Astrocyte (in vitro differentiated cells and primary cell): Measurements from ENCODE around the gene LILRB5. TPM values are rescaled to one million over a fixed set of nuclear protein-coding genes. Genes with fewer than 3 reads are reported as not detected.

Source experiments
- DNase-seq: peaks from one replicate; pipeline ENCODE4 v3.0.0-alpha.2; 2010; ENCODE audit warnings: low read depth
- FAIRE-seq: peaks from 2 replicates; lab custom pipeline; 2011; peaks lifted over from hg19 to GRCh38; lab: Jason Lieb, UNC
- H2AFZ ChIP-seq: 2 replicates; pipeline ENCODE4 v1.6.0; 2012; ENCODE audit warnings: low read depth, low read length, inconsistent platforms
- H3K27ac ChIP-seq: 2 replicates; pipeline ENCODE4 v1.5.1; 2011; ENCODE audit warnings: low read depth, low read length, inconsistent platforms
- H3K27me3 ChIP-seq: 2 replicates; pipeline ENCODE4 v1.6.0; 2011; ENCODE audit warnings: low read length, inconsistent platforms; ENCODE audit not compliant: insufficient read depth
- H3K36me3 ChIP-seq: 2 replicates; pipeline ENCODE4 v1.5.1; 2011; ENCODE audit warnings: low read length, inconsistent platforms; ENCODE audit not compliant: insufficient read depth
- H3K4me1 ChIP-seq: 2 replicates; pipeline ENCODE4 v1.5.1; 2011; ENCODE audit warnings: low read length, inconsistent platforms; ENCODE audit not compliant: insufficient read depth
- H3K4me2 ChIP-seq: 2 replicates; pipeline ENCODE4 v1.6.0; 2012; ENCODE audit warnings: low read length, inconsistent platforms
- H3K4me3 ChIP-seq: 2 replicates; pipeline ENCODE4 v1.5.1; 2011; ENCODE audit warnings: low read depth, mild to moderate bottlenecking, low read length, inconsistent platforms; ENCODE audit not compliant: insufficient read depth
- H3K79me2 ChIP-seq: 2 replicates; pipeline ENCODE4 v1.6.0; 2012; ENCODE audit warnings: mild to moderate bottlenecking, low read length, inconsistent platforms; ENCODE audit not compliant: insufficient read depth
- H3K9ac ChIP-seq: 2 replicates; pipeline ENCODE4 v1.6.0; 2012; ENCODE audit warnings: mild to moderate bottlenecking, low read length, inconsistent platforms
- H3K9me3 ChIP-seq: 2 replicates; pipeline ENCODE4 v1.5.1; 2012; ENCODE audit warnings: low read depth, mild to moderate bottlenecking, low read length, inconsistent platforms; ENCODE audit not compliant: insufficient read depth
- H4K20me1 ChIP-seq: 2 replicates; pipeline ENCODE4 v1.6.0; 2012; ENCODE audit warnings: low read length, inconsistent platforms; ENCODE audit not compliant: insufficient read depth
- H3K27ac Mint-ChIP-seq: one replicate; pipeline ENCODE4 v1.8.0; 2021; ENCODE audit warnings: mild to moderate bottlenecking, mixed read lengths; ENCODE audit not compliant: unreplicated experiment
- H3K27me3 Mint-ChIP-seq: one replicate; pipeline ENCODE4 v1.8.0; 2021; ENCODE audit warnings: low read depth, mixed read lengths; ENCODE audit not compliant: unreplicated experiment
- H3K36me3 Mint-ChIP-seq: one replicate; pipeline ENCODE4 v1.8.0; 2021; ENCODE audit warnings: low read depth, mixed read lengths; ENCODE audit not compliant: unreplicated experiment
- H3K4me1 Mint-ChIP-seq: one replicate; pipeline ENCODE4 v1.8.0; 2021; ENCODE audit warnings: low read depth, mixed read lengths; ENCODE audit not compliant: unreplicated experiment
- H3K4me3 Mint-ChIP-seq: one replicate; pipeline ENCODE4 v1.8.0; 2021; ENCODE audit warnings: mild to moderate bottlenecking, moderate library complexity, mixed read lengths; ENCODE audit not compliant: unreplicated experiment
- H3K9me3 Mint-ChIP-seq: one replicate; pipeline ENCODE4 v1.8.0; 2021; ENCODE audit warnings: mild to moderate bottlenecking, mixed read lengths; ENCODE audit not compliant: unreplicated experiment
- EZH2 ChIP-seq: IDR thresholded peaks from 2 replicates; pipeline ENCODE4 v1.6.1; 2012; ENCODE audit warnings: mild to moderate bottlenecking, low read length, inconsistent platforms; ENCODE audit not compliant: insufficient read depth
- total RNA-seq: library from RNA; stranded (reverse); gene quantifications from 2 replicates; pipeline ENCODE4 v1.2.1, GENCODE V29; 2021
- TF ChIP-seq, protein P1 (sequence below): IDR thresholded peaks from 2 replicates; pipeline ENCODE4 v1.5.1; 2011; ENCODE audit warnings: low read depth, mild to moderate bottlenecking, inconsistent platforms, low read length, moderate library complexity; ENCODE audit not compliant: insufficient read depth

The LILRB5 gene
- total RNA-seq, 1 donor from 2014 or later = not detected

DNA sequence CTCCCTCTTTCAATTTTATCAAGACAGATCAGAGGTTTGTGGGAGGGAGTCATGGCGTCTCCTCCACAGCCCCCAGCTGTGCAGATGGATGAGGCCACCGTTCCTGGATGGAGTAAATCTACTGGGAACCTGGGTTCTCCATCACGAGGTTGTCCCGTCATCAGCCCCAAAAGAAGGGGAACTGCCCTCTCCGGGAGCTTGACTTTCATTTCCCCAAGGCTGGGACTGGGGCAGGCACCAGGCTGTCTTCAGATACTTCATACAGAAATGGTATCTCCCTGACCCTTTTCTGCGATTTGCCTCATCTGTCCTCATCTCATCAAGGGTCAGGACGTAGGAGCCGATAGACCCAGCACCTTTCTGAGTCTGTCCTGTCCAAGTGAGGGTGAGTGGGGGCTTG is 14.0 kb upstream of the LILRB5 start:
- Mint-ChIP-seq H3K4me1 (no peaks in the 10 kb centered on the region), H3K27ac (no peak overlapping the region), H3K27me3 (peaks cover 41% of the 10 kb centered on the region), H3K4me3 (no peak overlapping the region), H3K9me3 (peaks cover 3% of the 10 kb centered on the region), H3K36me3 (no peaks in the 10 kb centered on the region)
- no peak overlapping the region for H3K27ac ChIP-seq
- no peak overlapping the region for H2AFZ ChIP-seq
- H3K4me2 ChIP-seq = no peak overlapping the region
- no peaks in the 10 kb centered on the region for H3K27me3 ChIP-seq
- no peak overlapping the region for H3K9ac ChIP-seq
- H3K9me3 ChIP-seq = no peaks in the 10 kb centered on the region
- H3K4me1 ChIP-seq = no peaks in the 10 kb centered on the region
- no peaks in the 10 kb centered on the region for H3K79me2 ChIP-seq
- TF ChIP-seq, protein P1, sequence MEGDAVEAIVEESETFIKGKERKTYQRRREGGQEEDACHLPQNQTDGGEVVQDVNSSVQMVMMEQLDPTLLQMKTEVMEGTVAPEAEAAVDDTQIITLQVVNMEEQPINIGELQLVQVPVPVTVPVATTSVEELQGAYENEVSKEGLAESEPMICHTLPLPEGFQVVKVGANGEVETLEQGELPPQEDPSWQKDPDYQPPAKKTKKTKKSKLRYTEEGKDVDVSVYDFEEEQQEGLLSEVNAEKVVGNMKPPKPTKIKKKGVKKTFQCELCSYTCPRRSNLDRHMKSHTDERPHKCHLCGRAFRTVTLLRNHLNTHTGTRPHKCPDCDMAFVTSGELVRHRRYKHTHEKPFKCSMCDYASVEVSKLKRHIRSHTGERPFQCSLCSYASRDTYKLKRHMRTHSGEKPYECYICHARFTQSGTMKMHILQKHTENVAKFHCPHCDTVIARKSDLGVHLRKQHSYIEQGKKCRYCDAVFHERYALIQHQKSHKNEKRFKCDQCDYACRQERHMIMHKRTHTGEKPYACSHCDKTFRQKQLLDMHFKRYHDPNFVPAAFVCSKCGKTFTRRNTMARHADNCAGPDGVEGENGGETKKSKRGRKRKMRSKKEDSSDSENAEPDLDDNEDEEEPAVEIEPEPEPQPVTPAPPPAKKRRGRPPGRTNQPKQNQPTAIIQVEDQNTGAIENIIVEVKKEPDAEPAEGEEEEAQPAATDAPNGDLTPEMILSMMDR = no peak
- no peak for TF ChIP-seq EZH2
- DNase-seq (no peak), FAIRE-seq (no peak)
- H3K36me3 ChIP-seq = no peaks in the 10 kb centered on the region
- no peaks in the 10 kb centered on the region for H4K20me1 ChIP-seq
- H3K4me3 ChIP-seq = no peak overlapping the region

- no peaks in the 10 kb centered on the region for H4K20me1 ChIP-seq
- H3K9me3 Mint-ChIP-seq = peaks cover 3% of the 10 kb centered on the region
Observed at GRCh38 chr19:54268936-54269335, 11.9 kb upstream of the LILRB5 start.

GRCh38 chr19:54266133-54266532 is 9.1 kb upstream of the LILRB5 start:
- H3K9me3 ChIP-seq = no peaks in the 10 kb centered on the region
- peak; percentile 30 for DNase-seq
- FAIRE-seq = peak; percentile 45

More at GRCh38 chr19:54268936-54269335, 11.9 kb upstream of the LILRB5 start:
- H3K27me3 Mint-ChIP-seq = peaks cover 38% of the 10 kb centered on the region
- H3K4me3 Mint-ChIP-seq = no peak overlapping the region
- FAIRE-seq = no peak
- Histone ChIP-seq H2AFZ (no peak overlapping the region), H3K9ac (no peak overlapping the region), H3K4me3 (no peak overlapping the region), H3K36me3 (no peaks in the 10 kb centered on the region), H3K27me3 (no peaks in the 10 kb centered on the region), H3K4me2 (no peak overlapping the region), H3K27ac (no peak overlapping the region), H3K4me1 (no peaks in the 10 kb centered on the region), H3K9me3 (no peaks in the 10 kb centered on the region), H3K79me2 (no peaks in the 10 kb centered on the region)
- H3K36me3 Mint-ChIP-seq = no peaks in the 10 kb centered on the region
- no peak overlapping the region for H3K27ac Mint-ChIP-seq
- no peak for DNase-seq
- H3K4me1 Mint-ChIP-seq = no peaks in the 10 kb centered on the region
- no peak for TF ChIP-seq EZH2
- TF ChIP-seq, protein P1 = no peak

More at GRCh38 chr19:54266133-54266532, 9.1 kb upstream of the LILRB5 start:
- TF ChIP-seq, protein P1 = peak; percentile 59
- TF ChIP-seq EZH2 = no peak
- Mint-ChIP-seq H3K27ac (no peak overlapping the region), H3K9me3 (peaks cover 3% of the 10 kb centered on the region), H3K4me3 (no peak overlapping the region), H3K27me3 (peaks cover 33% of the 10 kb centered on the region), H3K36me3 (no peaks in the 10 kb centered on the region), H3K4me1 (no peaks in the 10 kb centered on the region)
- Histone ChIP-seq H3K4me2 (no peak overlapping the region), H4K20me1 (no peaks in the 10 kb centered on the region), H3K27me3 (no peaks in the 10 kb centered on the region), H3K27ac (no peak overlapping the region), H3K79me2 (no peaks in the 10 kb centered on the region), H3K9ac (no peak overlapping the region), H2AFZ (no peak overlapping the region), H3K36me3 (no peaks in the 10 kb centered on the region), H3K4me1 (no peaks in the 10 kb centered on the region), H3K4me3 (no peak overlapping the region)
